GM21576 (cell line): ENCODE measurements around the gene CNR2.
"Not testable (repeated sequence)": the region's sequence is repeated elsewhere in the genome, so short reads cannot be mapped to it uniquely, and the experiment has no call there.

Experiments used
- ATAC-seq: cut with Tn5 transposase; IDR thresholded peaks from one replicate; pipeline ENCODE4 v1.9.1; 2021; ENCODE audit warnings: mild to moderate bottlenecking, moderate library complexity; ENCODE audit not compliant: unreplicated experiment

The CNR2 gene

DNA sequence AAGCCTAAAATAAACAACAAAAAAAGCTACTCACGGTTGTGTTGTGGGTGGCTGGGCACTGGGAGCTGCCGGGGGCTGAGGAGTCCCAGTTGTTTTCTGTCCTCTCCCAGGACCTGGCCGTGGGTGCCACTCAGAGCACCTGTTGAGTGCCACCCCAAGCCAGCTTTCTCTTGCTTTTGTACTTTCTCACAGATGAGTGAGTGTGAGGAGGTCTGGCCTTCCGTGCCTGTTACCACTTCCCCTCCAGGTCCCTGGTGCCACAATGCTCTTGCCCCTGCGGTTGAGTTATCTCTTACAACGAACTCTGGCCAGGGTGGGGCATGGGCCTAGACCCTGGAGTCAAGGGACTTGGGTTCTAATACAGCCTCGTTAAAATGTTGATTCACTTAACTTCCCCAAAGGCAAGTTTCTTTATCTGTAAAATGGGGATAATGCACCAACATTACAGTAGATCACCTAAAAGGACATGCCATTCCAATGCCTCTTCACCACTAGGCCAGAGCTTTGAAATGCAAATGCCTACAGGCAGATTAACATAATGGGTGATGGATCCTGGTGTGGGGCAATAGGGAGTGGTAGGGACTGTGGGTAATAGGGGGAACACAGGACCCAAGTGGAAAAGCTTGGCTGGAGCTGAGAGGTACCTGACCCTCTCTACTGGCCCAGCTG is at the start of gene CNR2:
Gene CNR2, minus strand, starts transcription at position 151 of the 669 bp plus-strand sequence. CDS start 37,745 bp downstream, outside the sequence.
- ATAC-seq: no peak

DNA sequence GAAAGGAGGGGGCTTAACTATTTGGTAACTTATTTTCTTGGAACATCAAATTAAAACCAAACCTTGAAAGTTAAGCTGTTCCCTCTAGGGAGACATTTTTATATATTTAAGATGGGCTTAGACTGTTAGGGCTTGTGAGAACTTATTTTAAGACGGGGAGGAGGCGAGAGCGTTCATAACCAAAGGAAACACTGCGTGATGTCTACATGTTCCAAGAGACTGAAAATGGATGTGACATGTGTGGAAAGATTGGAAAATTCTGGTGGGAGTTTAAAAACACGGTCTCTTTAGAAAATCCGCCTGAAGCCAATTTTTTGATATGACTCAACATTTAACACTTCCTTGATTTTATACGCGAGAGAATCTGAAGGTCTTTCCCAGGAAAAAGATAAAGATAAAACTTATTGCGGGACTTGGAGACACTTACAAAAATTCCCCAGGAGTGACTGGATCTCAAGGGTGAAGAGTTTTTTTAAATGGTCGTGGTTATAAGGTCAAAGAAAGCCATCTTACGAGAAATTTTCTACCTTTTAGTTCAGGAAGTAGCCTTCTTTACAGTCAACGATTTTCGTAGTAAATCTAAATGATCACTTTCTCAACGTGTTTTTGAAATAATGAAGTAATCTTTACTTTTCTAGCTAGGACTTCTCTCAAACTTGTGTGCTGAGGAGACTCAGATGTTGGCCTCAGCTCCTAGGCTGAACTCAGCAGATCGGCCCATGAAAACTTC is 47.3 kb upstream of the CNR2 start:
- no peak for ATAC-seq

DNA sequence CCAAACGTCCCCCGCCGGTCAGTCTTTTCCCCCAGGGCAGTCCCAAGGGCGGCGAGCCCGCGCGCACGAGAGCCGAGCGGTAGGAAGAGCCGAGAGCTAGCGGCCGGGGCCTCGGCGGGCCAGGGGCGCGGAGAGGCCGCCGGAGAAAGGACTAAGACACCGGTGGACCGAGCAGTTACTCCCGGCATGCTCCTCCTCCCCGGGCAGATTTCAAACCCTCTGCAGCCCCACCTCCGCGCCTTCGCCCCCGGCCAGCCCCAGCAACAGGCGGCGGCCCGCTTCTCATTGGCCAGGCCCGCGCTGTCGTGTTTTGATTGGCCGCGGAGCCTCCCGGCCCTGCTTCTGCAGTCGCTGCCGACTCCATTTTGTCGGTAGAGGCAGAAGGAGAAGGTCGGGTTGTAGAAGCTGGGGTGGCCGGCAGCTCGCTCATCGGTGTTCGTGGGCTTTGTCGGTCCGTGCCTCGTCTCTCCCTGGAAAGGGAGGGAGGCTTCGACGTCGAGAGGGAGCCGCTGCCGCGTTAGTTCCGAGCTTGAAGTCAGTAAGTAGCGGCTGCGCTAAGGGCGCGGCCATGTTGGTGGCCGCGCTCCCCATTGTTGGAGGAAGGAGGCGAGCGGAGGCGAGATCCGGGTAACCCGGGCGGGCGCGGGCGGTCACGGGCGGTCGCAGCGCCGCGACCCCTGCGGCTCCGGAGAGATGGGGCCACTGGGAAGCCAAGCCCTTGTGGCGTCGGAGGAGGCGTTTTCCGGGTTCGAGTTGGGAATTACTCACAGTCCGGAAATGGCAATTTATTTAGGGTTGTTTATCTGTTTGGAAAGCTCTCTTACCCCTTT is 46.5 kb upstream of the CNR2 start, which contains the start of gene PNRC2:
Gene PNRC2, plus strand, starts transcription at position 368 of the 830 bp plus-strand sequence. CDS start 1,630 bp downstream, outside the sequence.
- peak; percentile 73 for ATAC-seq

DNA sequence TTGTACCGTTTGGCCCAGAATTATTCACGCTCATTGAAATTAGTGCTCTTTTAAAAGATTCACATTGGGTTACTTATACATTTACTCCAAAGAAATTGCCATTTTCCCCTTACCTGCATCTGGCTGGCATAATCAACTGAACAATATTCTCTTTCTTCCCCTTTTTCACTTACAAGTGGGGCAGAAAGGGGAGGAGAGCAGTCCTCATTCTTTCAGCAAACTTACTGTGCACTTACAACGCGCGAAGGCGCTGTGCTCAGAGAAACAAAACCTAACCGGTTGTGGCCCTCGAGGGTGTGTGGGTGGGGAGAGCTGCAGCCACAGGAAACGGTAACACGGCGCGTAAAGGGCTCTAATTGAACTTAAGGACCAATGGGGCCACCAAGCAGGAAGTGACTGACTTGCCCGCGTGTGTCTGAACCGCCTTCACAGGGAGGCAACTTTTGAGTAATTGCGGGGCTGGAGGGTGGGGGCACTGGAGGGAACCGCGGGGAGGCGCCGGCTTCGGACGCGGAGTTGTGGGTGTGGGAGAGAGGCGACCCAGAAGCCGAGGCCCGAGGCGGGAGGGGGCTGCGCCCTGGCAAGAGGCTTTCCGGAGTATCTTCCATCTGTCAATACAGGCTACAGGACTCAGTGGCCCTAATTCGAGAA is 45.8 kb upstream of the CNR2 start:
- ATAC-seq: peak; percentile 57

DNA sequence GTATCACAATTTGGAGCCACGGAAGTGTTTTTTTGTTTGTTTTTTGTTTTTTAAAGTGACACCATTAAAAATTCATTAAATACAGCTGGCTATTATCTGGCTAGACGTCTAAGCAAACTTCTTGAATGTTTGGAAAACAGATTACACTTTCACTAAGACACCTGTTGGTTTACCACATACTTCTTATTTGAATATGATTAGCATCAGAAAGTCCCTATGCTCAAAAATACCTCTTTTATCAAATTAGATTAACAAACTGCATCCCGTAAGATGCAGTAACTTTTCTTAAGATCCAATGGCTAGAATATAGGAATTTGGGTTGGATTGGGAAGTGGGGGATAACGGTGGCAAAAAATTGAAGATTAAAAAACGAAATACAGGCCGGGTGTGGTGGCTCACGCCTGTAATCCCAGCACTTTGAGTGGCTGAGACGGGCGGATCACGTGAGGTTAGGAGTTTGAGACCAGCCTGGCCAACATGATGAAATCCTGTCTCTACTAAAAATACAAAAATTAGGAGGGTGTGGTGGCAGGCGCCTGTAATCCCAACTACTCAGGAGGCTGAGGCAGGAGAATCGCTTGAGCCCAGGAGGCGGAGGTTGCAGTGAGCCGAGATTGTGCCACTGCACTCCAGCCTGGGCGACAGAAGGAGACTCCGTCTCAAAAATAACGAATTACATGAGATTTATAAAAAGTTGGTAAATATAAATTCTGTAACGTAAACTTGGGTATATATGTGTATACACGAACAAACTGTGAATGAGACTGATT is 45.1 kb upstream of the CNR2 start:
- ATAC-seq: not testable (repeated sequence)

DNA sequence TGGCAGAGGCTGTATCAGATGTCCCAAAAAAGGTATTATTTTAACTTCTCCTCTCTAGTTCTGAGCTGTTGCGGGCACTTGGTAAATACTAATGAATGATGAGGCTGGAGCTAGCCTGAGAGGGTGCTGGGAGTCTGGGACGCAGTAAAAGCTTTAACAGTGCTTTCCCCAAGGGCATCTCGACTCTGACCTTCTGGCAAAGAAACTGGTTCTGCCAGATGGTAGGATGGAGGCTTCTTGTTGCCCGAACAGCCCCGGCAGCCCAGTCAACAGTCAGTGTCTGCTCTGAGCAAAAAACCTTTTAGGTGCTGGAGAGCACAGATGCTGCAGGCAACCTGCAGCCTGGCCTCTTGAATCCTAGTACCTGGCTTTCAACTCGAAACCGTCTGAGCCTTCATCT is 43.9 kb upstream of the CNR2 start:
- no peak for ATAC-seq

DNA sequence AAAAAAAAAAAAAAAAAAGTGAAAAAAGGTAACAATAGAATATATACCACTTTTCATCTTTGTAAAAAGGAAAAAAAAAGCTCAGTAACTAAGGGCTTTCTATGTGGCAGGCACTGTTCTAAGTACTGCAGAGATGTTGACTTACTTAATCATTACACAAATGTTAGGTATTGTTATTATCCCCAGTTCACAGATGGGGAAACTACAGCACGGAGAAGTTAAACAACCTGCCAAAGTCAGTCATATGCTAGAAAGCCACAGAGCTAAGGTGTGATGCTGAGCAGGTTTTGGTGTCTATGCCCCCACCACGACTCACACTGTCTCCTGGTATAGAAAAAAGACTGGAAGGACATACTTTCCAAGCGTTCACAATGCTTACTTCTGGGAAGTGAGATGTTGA is 39.9 kb upstream of the CNR2 start:
- ATAC-seq: no peak

DNA sequence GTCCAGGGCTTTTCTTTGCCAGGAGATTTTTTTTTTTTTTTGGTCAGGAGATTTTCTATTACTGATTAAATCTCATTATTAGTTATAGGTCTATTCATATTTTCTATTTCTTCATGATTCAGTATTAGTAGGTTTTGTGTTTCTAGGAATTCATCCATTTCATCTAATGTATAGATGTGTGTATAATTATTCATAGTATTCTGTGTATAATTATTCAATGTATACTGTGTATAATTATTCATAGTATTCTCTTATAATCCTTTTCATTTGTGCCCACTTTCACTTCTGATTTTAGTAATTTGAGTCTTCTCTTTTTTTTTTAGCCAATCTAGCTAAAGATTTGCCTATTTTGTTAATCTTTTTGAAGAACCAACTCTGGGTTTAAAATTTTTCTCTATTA is 34.2 kb upstream of the CNR2 start:
- no peak for ATAC-seq

DNA sequence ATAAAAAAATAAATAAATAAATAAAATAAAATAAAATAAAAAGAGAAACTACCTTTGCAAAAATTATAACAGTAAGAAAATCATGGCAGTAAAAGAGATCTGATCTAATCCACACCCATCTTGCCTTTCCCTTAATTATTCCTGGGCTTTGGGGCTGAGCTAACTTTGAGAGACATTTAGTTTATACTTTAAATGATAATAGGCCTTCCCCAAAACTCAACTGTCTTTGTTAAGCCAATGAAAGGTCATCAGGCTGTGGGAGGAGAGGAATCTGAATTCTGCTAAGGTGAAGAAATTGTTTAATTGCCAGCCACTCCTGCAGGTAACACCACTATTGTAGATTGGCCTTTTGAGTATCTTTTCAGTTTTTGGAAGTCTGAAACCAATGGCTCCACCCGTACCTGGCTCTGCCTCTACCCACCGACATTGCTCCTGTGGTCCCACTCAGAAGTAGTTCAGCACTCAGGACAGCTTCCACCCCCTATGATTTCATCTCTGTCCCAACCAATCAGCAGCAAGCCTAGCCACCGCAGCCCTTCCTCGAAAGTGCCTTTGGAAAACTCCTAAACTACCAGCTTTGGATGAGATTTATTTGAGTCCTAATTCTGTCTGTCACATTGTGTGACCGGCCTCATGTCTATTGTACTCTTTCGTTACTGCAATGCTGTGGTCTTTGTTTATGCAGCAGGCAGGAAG is 23.5 kb upstream of the CNR2 start:
- no peak for ATAC-seq

DNA sequence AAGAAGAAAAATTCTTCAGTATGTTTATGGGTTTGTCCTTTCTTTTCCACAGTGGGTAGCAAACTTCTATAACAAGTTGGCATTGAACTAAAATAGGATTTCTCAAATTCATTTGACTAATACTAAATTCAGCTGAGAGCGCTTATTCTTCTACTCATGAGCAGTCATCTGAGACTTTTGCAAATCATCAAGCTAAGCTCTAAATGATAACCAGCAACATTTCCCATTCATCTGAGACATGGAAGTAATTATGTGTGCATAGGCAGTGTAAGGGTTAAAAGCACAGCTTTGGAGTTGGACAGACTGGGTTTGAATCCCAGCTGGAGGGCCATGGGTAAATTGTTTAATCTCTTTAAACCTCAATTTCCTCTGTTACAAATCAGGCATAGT is 18.3 kb upstream of the CNR2 start:
- ATAC-seq: no peak

DNA sequence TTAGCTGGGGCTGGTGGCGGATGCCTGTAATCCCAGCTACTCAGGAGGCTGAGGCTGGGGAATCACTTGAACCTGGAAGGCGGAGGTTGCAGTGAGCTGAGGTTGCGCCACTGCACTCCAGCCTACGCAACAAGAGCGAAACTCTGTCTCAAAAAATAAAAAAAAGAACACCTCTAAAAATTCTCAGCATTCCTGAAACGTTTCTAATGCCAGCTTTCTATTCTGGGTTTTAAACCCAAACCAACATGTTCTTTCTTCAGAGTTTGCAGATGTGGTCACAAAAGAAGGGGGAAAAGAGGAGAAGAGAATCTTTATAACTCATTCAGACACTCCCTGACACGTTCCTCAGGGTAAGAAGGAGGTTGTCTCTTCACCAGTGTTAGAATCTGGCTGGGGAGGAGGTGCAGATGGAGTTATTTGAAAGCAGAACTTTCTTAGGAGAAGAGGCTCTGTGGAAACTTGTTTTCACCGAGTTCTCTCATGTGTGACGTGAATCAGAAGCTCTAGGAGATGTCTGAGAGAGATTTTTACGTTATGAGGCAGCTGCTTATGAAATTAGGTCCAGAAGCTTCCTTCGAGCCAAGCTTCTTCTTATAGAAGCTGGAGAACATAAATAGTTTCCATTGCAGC is 17.8 kb upstream of the CNR2 start:
- ATAC-seq: no peak

DNA sequence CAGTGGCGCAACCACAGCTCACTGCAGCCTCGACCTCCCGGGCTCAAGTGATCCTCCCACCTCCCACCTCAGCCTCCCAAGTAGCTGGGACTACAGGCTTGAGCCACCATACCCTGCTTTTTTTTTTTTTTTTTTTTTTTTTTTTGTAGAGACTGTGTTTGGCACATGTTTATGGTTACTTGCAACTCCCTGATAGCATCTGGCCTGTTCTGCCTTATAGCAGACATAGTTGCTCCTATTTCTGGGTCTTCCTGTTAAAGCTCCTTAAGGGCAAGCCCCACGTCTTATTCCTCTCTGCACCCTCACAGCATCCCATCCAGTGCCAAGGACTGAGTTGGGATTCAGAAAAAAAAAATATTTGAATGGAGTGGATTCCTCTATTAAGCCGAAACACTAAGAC is 17.1 kb upstream of the CNR2 start:
- ATAC-seq: no peak

DNA sequence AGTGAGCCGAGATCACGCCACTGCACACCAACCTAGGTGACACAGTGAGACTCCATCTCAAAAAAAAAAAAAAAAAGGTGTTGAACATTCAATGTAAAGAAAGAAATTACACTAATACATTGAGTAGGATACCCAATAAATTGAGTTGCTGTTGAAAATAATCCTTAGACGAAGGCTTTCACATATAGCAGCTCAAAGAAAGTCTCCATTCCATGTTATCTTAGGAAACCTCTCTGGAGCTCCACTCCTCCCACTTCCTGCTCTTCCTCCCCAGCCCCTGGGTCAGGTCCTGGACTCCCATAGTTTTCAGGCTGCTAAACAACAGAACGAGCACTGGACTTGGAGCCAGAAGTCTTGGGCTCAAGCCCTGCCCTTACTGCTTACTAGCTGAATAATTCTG is 15.6 kb upstream of the CNR2 start:
- no peak for ATAC-seq

DNA sequence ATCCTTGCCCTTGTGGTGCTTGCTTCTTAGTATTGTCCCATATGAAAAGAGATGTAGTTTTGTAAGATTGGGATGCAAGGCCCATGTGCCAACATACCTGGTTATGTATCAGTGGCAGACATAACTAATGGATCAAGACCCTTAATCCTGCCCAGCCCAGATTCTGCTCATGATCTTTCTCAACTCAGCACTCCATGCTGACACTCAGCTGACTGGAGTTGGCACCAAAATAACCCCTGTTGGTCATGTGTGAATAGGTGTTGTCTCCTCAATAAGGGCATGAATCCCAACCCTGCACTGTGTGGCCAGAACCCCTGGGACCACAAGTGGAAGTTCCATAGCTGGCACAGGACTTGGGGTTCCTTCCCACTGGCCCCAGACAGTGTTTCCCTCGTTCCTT is 13.9 kb upstream of the CNR2 start:
- ATAC-seq: no peak

DNA sequence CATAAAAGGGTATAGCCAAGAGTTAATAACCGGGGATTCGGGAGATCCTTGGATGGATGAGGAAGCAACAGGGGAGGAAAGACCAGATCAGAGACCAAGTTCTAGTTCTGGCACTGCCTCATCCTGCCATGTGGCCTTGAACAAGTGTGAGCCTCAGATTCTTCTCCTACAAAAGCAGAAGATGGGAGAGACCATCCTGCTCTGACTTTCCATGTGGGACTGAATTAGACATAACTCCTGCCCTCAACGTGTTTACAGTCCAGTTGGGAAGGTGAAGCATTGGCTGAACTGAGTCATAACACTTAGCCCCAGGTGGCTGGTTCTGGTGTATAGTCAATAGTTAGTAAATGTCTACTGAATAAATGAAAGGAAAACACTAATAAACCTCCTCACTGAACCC is 12.1 kb upstream of the CNR2 start:
- ATAC-seq: no peak

DNA sequence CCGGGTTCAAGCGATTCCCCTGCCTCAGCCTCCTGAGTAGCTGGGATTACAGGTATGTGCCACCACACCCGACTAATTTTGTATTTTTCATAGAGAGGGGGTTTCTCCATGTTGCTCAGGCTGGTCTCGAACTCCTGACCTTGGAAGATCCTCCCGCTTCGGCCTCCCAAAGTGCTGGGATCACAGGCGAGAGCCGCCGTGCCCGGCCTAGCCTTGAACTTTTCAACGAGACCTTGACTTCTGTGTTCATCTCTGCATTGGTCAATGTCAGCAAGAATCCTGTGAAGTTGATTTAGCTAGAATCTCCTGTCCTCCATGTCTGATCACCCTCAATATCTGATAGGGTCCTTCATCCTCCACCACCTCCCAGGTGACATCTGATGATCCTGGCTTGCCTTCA is 11.4 kb upstream of the CNR2 start:
- ATAC-seq: no peak

DNA sequence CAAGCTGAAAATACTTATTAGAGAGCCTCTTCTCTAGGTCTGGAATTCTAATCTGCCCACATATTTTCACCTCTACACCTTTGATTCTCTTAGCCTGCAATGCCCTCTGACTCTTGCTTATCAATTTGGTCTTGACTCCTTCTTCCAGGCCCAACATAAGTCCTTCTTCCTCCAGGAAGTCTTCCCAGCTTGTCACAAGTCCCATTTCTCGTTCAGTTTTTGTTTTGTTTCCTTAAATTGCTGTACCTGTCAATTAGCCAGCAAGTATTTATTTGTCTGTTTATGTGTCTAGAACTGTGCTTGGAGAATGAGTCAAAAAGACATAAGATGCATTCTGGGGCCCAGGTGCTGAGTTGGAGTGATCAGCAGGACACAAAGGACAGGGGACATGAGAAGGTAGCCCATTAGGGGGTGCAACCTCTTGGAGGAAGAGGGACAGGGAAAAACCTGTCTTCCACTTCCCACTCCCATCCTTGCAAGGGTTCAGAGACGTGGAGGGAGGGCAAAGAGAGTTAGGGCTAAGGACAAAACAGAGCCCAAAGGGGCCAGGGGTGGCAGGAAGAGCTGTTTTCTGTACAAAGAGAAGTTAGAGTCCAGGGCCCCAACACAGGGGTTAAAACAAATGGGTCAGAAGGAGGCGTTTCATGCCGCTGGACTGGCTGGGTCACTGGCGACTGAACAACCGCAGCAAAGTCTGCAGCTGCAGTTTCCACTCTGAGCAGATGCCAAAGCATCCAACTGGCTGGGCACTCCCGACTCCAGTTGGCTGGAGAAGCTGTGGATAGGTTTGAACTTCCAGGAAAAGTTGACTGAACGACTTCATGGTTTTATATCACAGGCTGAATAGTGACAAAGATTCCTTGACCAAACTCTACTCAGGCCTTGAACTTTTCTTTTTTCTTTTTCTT is 10.7 kb upstream of the CNR2 start:
- no peak for ATAC-seq

DNA sequence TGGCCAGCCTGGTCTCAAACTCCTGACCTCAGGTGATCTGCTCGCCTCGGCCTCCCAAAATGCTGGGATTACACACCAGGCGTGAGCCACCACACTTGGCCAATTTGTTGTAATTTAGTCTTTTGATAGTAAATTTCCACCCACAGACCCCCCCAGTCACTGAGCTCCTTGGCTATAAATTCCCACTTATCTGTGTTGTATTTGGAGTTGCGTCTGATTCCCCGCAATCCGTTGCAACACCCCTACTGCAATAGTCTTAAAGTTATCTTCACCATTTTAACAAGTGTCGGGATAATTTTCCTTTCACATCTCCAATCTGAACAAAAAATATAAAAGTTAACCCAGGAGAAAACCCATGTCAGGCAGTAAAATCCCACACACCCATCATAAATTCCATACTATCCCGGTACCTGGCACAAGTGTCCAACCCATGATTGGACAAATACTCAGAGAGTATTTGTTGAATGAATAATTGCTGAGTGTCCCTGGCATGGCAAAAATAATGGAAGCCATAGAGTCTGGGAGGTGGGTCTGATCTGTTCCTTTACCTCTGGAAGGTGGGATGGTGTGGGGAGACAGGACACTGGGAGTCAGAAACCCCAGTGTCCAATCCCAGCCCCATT is 9.3 kb upstream of the CNR2 start:
- no peak for ATAC-seq
